Naive B cell (primary cell): ENCODE data around the gene IRGQ. TPM values are rescaled to one million over a fixed set of nuclear protein-coding genes. Genes with fewer than 3 reads are reported as not detected.
A peak's percentile ranks its signal among the peaks of the same experiment; 100 is the strongest.

Source experiments
- ATAC-seq, 2 donors: fragments of 150-1000 bp; cut with Tn5 transposase; 2 replicates each; pipeline ENCODE4 v1.10.0; 2021; ENCODE audit warnings: low read depth in 2 of 2, mild to moderate bottlenecking in 2 of 2, moderate library complexity in 2 of 2
- DNase-seq: peaks from one replicate; pipeline ENCODE4 v3.0.0; 2022
- H3K27ac Mint-ChIP-seq, 6 donors: one replicate each; pipeline ENCODE4 v1.8.0; 2020 to 2022; ENCODE audit warnings: mild to moderate bottlenecking in 6 of 6, mixed read lengths in 6 of 6, moderate library complexity in 5 of 6, inconsistent platforms in 2 of 6
- H3K27me3 Mint-ChIP-seq, 3 donors: one replicate each; pipeline ENCODE4 v1.8.0; 2021 to 2022; ENCODE audit warnings: mixed read lengths in 3 of 3, mild to moderate bottlenecking in 1 of 3
- H3K36me3 Mint-ChIP-seq, 2 donors: one replicate each; pipeline ENCODE4 v1.8.0; 2020 to 2022; ENCODE audit warnings: mixed read lengths in 2 of 2, inconsistent platforms in 1 of 2, mild to moderate bottlenecking in 1 of 2
- H3K4me1 Mint-ChIP-seq, 3 donors: one replicate each; pipeline ENCODE4 v1.8.0; 2020 to 2022; ENCODE audit warnings: mixed read lengths in 3 of 3, inconsistent platforms in 1 of 3, mild to moderate bottlenecking in 1 of 3, moderate library complexity in 1 of 3
- H3K4me3 Mint-ChIP-seq, 8 donors: one replicate each; pipeline ENCODE4 v1.8.0; 2020 to 2022; ENCODE audit warnings: mild to moderate bottlenecking in 8 of 8, mixed read lengths in 8 of 8, moderate library complexity in 8 of 8, inconsistent platforms in 2 of 8
- H3K9me3 Mint-ChIP-seq, 7 donors: one replicate each; pipeline ENCODE4 v1.8.0; 2020 to 2022; ENCODE audit warnings: mixed read lengths in 7 of 7, mild to moderate bottlenecking in 5 of 7, inconsistent platforms in 2 of 7, moderate library complexity in 1 of 7
- polyA plus RNA-seq, 6 donors: library from polyadenylated mRNA; unstranded; fragments of 300-500 nt; fragmentation: Illumina TruSeq; gene quantifications; one replicate each; pipeline ENCODE4 v1.2.3, GENCODE V29; 2021; ENCODE audit warnings: low read depth in 6 of 6

IRGQ gene
- polyA plus RNA-seq, 6 donors from 2014 or later: 0.93 to 2.4 (median 1.3) TPM; not detected in 1

DNA sequence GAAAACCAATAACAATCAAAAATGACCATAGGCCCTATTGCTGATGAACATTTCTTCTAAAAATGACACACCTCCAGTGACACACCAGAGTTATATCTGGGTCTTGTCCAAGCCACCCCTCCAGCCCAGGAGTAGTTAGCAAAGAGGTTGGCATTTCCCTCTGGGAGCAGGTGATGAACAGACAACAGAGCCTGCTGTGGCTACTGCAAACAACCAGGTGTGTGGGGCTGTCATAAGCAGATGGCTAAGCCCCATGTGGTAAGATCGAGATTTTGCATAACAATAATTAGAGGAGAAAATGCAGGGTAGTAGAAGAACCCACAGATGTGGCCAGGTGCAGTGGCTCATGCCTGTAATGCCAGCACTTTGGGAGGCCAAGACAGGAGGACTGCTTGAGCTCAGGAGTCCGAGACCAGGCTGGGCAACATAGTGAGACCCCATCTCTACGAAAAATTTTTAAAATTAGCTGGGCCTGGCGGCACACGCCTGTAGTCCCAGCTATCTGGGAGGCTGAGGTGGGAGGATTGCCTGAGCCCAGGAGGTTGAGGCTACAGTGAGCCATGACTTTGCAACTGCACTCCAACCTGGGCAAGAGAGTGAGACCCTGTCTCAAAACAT lies 25.7 kb downstream of the IRGQ start:
- DNase-seq (no peak), ATAC-seq (peak in 1 of 2 donors; percentile 43)
- peaks cover 3 to 8% of the 10 kb centered on the region in 2 donors for H3K36me3 Mint-ChIP-seq
- H3K9me3 Mint-ChIP-seq: no peaks in the 10 kb centered on the region
- peak overlapping the region in 4 of 6 donors; percentile 11 to 88 (median 53) for H3K27ac Mint-ChIP-seq
- H3K4me1 Mint-ChIP-seq: peaks cover 29 to 68% (median 47%) of the 10 kb centered on the region in 3 donors
- no peaks in the 10 kb centered on the region for H3K27me3 Mint-ChIP-seq
- H3K4me3 Mint-ChIP-seq: peak overlapping the region in 1 of 8 donors; percentile 77

DNA sequence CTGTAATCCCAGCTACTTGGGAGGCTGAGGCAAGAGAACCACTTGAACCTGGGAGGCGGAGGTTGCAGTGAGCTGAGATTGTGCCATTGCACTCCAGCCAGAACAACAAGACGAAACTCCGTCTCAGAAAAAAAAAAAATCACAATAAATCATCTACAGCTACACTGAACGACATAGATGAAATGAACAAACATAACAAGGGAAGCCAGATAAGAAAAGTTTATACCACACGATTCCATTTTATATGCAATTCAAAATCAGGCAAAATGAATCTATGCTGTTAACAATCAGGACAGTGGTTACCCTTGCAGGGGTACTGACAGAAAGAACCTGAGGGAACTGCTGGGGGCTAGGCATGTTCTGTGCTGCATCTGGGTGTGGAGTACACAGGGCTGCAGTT lies 26.3 kb downstream of the IRGQ start:
- Mint-ChIP-seq H3K36me3 (peaks cover 3 to 8% of the 10 kb centered on the region in 2 donors), H3K4me3 (peak overlapping the region in 2 of 8 donors; percentile 11 to 77), H3K27ac (peak overlapping the region in 3 of 6 donors; percentile 35 to 66 (median 63)), H3K4me1 (peaks cover 30 to 68% (median 47%) of the 10 kb centered on the region in 3 donors), H3K9me3 (no peaks in the 10 kb centered on the region), H3K27me3 (no peaks in the 10 kb centered on the region)
- ATAC-seq (no peak), DNase-seq (no peak)

DNA sequence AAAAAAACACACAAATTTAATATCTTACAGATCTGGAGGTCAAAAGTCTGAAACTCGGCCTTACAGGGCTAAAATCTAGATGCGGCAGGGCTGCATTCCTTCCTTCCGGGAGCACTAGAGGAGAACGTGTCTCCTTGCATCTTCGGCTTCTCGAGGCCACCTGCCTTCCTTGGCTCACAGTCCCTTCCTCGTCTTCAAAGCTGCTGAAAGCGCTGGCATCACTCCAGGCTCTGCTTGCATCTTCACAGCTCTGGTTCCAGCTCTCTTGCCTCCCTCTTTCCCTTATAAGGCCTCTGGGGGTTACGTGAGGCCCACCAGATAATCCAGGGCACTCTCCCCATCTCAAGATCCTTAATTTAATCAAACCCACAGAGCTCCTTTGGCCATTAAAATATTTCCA lies 31.1 kb downstream of the IRGQ start:
- peak overlapping the region; percentile 93 to 99 (median 96) for H3K27ac Mint-ChIP-seq
- peaks cover 0 to 3% of the 10 kb centered on the region in 2 donors for H3K36me3 Mint-ChIP-seq
- peaks cover 0 to 4% (median 0%) of the 10 kb centered on the region in 7 donors for H3K9me3 Mint-ChIP-seq
- H3K27me3 Mint-ChIP-seq: no peaks in the 10 kb centered on the region
- peak overlapping the region in 6 of 8 donors; percentile 30 to 71 (median 52) for H3K4me3 Mint-ChIP-seq
- DNase-seq: no peak
- peaks cover 48 to 78% (median 69%) of the 10 kb centered on the region in 3 donors for H3K4me1 Mint-ChIP-seq
- no peak for ATAC-seq

DNA sequence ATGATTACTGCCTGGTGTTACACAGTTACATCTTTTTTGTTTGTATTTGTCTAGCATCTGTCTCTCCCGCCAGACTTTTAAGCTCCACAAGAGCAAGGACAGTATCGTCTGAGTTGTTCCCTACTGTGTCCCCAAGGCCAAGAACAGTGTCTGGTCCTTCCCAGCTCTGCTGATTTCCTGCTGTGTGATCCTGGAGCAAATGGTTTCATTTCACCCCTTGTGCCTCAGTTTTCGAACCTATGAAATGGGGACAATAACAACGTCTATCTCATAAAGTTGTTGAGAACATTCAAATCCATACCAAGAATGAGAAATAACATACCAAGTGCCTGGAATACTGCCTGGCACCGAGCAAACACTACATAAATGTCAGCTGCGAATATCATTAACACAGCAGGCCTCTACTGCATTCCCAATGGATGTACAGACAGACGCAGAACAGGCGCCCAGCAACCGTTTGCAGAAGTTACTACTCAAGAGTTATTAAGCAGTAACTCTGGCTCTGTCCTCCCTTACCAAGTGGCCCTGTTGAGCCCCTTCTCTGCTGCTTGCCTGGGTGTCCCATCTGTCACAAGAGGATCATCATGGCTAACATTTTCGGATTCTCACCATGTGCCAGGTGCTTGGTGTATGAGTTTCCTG lies 32.0 kb downstream of the IRGQ start:
- ATAC-seq: no peak
- Mint-ChIP-seq H3K36me3 (peaks cover 0 to 3% of the 10 kb centered on the region in 2 donors), H3K27me3 (no peaks in the 10 kb centered on the region), H3K9me3 (peaks cover 0 to 4% (median 0%) of the 10 kb centered on the region in 7 donors), H3K4me1 (peaks cover 49 to 75% (median 61%) of the 10 kb centered on the region in 3 donors), H3K4me3 (peak overlapping the region in 4 of 8 donors; percentile 35 to 75 (median 44)), H3K27ac (peak overlapping the region; percentile 93 to 99 (median 96))
- no peak for DNase-seq

DNA sequence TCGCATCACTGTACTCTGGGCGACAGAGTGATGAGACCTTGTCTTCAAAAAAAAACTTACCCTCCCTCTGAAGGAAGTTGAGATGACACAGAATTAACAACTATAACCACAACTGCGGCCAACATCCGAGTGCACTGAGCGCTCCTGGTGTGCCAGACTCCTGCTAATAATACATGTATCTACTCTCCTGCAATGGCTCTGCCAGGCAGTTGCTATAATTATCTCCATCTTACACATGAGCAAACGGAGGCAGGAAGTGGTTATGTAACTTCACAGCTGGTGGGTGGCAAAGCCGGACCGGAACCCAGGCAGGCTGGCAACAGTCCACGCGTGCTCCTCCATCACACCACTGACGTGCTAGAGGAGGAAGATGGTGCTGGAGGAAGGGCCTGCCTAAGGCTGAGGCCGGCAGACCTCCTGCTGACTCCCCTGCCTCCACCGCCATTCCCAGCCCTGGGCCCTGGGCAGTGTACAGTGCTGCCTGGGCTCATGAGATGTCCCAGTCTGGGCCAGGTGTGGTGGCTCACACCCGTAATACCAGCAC lies 33.2 kb downstream of the IRGQ start:
- ATAC-seq (peak; percentile 89 to 90), DNase-seq (peak; percentile 89)
- H3K4me3 Mint-ChIP-seq: peak overlapping the region; percentile 53 to 89 (median 79)
- peak overlapping the region; percentile 93 to 99 (median 96) for H3K27ac Mint-ChIP-seq
- H3K9me3 Mint-ChIP-seq: peaks cover 0 to 4% (median 0%) of the 10 kb centered on the region in 7 donors
- H3K27me3 Mint-ChIP-seq: no peaks in the 10 kb centered on the region
- peaks cover 0 to 3% of the 10 kb centered on the region in 2 donors for H3K36me3 Mint-ChIP-seq
- peaks cover 49 to 75% (median 56%) of the 10 kb centered on the region in 3 donors for H3K4me1 Mint-ChIP-seq

DNA sequence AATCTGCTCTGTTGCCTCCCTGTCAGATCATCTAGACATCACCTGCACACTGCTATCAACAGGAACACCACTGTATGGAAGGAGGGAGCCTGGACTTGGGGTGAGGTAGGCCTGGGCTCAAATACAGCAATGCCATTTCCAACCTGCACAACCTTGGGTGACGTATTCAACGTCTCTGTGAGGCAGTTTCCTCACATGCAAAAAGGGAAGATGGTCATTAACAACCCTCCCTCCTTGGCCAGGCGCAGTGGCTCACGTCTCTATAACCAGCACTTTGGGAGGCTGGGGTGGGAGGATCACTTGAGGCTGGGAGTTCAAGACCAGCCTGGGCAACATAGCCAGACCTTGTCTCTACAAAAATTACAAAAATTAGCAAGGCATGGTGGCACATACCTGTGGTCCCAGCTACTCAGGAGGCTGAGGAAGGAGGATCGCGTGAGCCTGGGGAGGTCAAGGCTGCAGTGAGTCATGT lies 33.7 kb downstream of the IRGQ start:
- ATAC-seq: peak in 1 of 2 donors; percentile 4
- peak overlapping the region; percentile 93 to 99 (median 96) for H3K27ac Mint-ChIP-seq
- peaks cover 0 to 3% of the 10 kb centered on the region in 2 donors for H3K36me3 Mint-ChIP-seq
- no peaks in the 10 kb centered on the region for H3K27me3 Mint-ChIP-seq
- peaks cover 49 to 73% (median 56%) of the 10 kb centered on the region in 3 donors for H3K4me1 Mint-ChIP-seq
- peaks cover 0 to 4% (median 0%) of the 10 kb centered on the region in 7 donors for H3K9me3 Mint-ChIP-seq
- no peak for DNase-seq
- peak overlapping the region; percentile 53 to 89 (median 79) for H3K4me3 Mint-ChIP-seq

DNA sequence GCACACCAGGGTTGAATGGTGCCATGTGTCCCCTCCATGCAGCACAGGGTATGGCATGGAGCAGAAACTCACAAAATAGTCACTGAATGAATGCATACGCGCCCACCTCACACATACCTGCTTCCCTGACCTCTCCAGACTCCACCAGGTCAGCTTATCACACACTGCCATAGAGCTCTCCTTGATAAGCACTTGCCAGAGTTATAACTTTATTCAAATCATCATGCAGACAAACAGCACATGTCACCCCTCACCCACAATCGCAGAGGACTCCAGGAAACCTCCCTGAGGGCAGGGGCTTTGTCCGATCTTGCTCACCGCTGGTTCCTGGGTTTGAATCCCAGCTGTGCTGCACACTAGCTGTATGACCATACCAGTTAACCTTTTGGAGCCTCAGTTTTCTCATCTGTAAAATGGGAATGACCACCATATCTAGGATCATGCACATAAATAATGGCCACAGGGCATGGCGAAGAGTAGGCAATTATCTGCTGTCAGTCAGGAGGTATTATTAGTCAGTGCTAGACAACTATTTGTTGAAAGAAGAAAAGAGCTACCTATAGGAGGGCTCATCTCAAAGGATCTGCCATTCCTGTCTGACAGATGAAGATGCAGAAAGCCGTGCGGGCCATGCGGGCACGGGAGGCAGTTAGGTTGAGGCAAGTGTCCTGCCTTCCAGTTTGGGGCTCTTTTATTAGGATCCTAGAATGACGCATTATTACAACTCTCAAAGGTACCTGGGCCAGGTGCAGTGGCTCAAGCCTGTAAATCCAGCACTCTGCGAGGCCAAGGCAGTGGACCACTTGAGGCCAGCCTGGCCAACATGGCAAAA lies 34.6 kb downstream of the IRGQ start:
- DNase-seq (no peak), ATAC-seq (no peak)
- peaks cover 49 to 68% (median 56%) of the 10 kb centered on the region in 3 donors for H3K4me1 Mint-ChIP-seq
- H3K36me3 Mint-ChIP-seq: no peaks in the 10 kb centered on the region
- no peaks in the 10 kb centered on the region for H3K27me3 Mint-ChIP-seq
- H3K4me3 Mint-ChIP-seq: peak overlapping the region in 7 of 8 donors; percentile 72 to 89 (median 81)
- peaks cover 0 to 4% (median 0%) of the 10 kb centered on the region in 7 donors for H3K9me3 Mint-ChIP-seq
- H3K27ac Mint-ChIP-seq: peak overlapping the region; percentile 93 to 99 (median 96)

DNA sequence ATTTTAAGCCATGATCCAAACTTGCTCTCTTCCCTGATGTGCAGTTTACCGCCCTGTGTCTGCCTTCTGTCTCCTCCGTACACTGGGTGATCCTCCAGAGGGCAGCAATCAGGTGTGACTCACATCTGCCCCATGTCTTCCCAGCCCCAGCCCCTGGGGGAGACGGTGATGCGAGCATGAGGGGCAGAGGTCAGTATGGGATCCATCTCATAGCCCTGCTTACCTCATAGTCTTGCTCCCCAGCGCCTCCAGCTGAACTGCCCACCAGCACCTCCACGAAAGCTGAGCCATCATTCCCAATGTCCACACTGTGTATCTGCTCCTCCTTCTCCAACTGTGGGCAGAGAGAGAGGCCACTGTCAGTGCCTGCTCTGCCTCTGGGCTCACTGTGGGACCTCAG lies 35.2 kb downstream of the IRGQ start:
- DNase-seq (no peak), ATAC-seq (no peak)
- peaks cover 49 to 64% (median 56%) of the 10 kb centered on the region in 3 donors for H3K4me1 Mint-ChIP-seq
- H3K27me3 Mint-ChIP-seq: no peaks in the 10 kb centered on the region
- H3K36me3 Mint-ChIP-seq: no peaks in the 10 kb centered on the region
- H3K4me3 Mint-ChIP-seq: peak overlapping the region in 4 of 8 donors; percentile 47 to 89 (median 75)
- peak overlapping the region; percentile 15 to 96 (median 94) for H3K27ac Mint-ChIP-seq
- H3K9me3 Mint-ChIP-seq: peaks cover 0 to 4% (median 0%) of the 10 kb centered on the region in 7 donors

DNA sequence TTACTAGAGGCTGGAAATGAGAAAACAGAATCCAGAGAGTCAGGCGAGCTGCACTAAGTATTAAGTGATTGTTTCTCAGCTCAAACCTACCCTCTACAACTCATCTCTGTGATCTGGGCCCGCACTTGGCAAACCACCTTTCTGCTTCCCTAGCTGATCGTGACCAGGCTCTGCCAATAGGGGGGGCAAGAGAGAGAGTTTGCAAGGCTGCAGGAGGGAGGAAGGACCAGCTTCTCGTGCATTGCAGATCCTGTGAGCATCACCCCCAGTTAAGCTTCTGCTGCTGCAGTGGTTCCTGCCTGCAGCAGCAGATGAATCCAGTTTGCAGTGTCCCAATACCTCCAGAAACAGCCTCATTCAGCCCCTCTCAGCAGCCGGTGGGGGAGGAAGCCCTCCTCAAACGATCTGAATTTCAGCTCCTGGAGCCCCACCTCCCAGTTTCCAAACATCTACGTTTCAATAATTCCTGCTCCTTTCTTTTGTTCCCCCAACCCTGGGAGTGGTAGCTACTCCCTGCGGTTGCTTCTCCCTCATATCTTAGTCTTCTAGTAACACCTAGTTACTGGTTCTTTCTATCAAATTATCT lies 40.7 kb downstream of the IRGQ start:
- H3K36me3 Mint-ChIP-seq: peaks cover 10 to 17% of the 10 kb centered on the region in 2 donors
- no peak overlapping the region for H3K4me3 Mint-ChIP-seq
- H3K27ac Mint-ChIP-seq: peak overlapping the region in 4 of 6 donors; percentile 29 to 84 (median 68)
- no peaks in the 10 kb centered on the region for H3K27me3 Mint-ChIP-seq
- ATAC-seq (peak; percentile 82 to 98), DNase-seq (peak; percentile 74)
- peaks cover 18 to 27% (median 22%) of the 10 kb centered on the region in 3 donors for H3K4me1 Mint-ChIP-seq
- no peaks in the 10 kb centered on the region for H3K9me3 Mint-ChIP-seq

DNA sequence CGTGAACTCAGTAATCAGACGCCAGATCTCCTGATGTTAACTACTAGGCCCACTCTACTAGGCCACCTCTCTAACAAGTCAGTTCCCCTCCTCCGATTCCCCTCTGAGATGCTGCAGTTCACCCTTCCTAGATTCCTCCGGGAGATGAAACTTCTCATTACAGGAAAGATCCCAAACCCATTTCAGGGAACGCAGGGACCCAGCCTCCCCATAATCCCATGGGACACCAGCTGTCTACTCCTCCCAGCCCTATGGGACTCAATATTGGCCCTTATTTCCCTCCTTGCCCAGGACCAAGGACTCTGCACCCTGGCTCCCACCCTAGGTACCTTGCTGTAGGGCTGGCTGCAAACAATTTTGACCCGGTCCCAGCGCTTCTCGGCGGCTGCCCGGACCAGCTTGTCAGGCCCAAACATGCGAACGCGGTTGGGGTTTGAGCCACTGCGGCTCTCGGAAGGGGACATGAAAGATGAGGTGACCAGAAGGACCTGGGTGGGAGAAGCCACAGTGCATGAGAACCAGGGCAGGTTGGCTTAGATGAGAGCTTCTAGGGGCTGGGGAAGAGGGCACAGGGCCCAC lies 41.5 kb downstream of the IRGQ start:
- DNase-seq (no peak), ATAC-seq (no peak)
- Mint-ChIP-seq H3K9me3 (no peaks in the 10 kb centered on the region), H3K27ac (peak overlapping the region in 2 of 6 donors; percentile 65 to 76), H3K4me1 (peaks cover 9 to 24% (median 17%) of the 10 kb centered on the region in 3 donors), H3K27me3 (no peaks in the 10 kb centered on the region), H3K4me3 (peak overlapping the region in 1 of 8 donors; percentile 44), H3K36me3 (peaks cover 10 to 22% of the 10 kb centered on the region in 2 donors)

DNA sequence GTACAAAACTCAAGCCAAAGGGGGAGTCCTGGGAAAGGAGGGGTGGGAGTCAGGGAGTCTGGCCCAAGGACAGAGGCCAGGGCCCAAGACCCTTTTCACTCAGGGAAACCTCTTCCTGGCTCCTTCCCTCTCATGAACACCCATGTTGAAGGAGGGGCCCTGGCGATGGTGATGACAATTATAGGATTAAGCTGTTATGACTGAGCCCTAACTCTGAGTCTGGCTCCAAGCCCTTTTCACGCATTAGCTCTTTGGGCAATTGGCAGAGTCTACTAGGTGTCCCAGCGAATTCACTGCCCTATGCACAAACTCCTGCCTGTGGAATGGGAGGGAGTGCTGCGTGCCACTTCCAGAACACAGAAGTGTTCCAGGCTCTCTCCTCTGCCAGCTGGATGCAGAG lies 42.3 kb downstream of the IRGQ start:
- ATAC-seq: no peak
- peak overlapping the region in 3 of 6 donors; percentile 38 to 64 (median 49) for H3K27ac Mint-ChIP-seq
- peaks cover 10 to 22% of the 10 kb centered on the region in 2 donors for H3K36me3 Mint-ChIP-seq
- peaks cover 9 to 24% (median 16%) of the 10 kb centered on the region in 3 donors for H3K4me1 Mint-ChIP-seq
- H3K27me3 Mint-ChIP-seq: no peaks in the 10 kb centered on the region
- peak overlapping the region in 1 of 8 donors; percentile 15 for H3K4me3 Mint-ChIP-seq
- H3K9me3 Mint-ChIP-seq: no peaks in the 10 kb centered on the region
- no peak for DNase-seq

DNA sequence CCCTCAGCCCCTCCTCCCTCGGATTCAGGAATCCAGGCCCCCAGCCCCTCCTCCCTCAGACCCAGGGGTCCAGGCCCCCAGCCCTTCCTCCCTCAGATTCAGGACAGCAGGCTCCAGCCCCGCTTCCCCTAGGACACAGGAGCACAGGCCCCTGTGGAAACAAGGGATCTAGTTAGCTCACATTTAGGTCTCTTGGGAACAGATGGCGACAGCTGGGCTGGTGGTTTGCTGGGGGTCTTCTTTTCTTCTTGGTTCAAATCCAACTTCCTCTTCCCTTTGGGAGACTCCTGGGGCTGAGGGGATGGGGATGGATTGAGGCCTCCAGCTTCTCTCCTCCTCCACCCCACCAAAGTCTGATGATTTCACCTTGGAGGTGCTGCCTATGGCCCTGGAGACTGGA lies 43.3 kb downstream of the IRGQ start:
- H3K4me3 Mint-ChIP-seq: no peak overlapping the region
- peaks cover 10 to 22% of the 10 kb centered on the region in 2 donors for H3K36me3 Mint-ChIP-seq
- DNase-seq (no peak), ATAC-seq (no peak)
- peak overlapping the region in 1 of 6 donors; percentile 69 for H3K27ac Mint-ChIP-seq
- peaks cover 9 to 24% (median 16%) of the 10 kb centered on the region in 3 donors for H3K4me1 Mint-ChIP-seq
- H3K9me3 Mint-ChIP-seq: no peaks in the 10 kb centered on the region
- H3K27me3 Mint-ChIP-seq: no peaks in the 10 kb centered on the region
